H1 (cell line): ENCODE measurements around the gene GDF2. TPM values are rescaled to one million over a fixed set of nuclear protein-coding genes. Genes with fewer than 3 reads are reported as not detected.

Experiments
- EGR1 ChIP-seq: IDR thresholded peaks from 2 replicates; pipeline ENCODE4 v1.6.1; 2011; ENCODE audit warnings: low read depth, low read length, borderline replicate concordance
- polyA plus RNA-seq, 7 experiments: library from polyadenylated mRNA; depleted of rRNA in 3 of 7; stranded (reverse) in 5 of 7; unstranded in 2 of 7; fragments of >200 nt in 5 of 7; fragments of 200-250 nt in 2 of 7; gene quantifications; 1 replicate in 5 of 7; 2 replicates in 1 of 7; 4 replicates in 1 of 7; pipeline versions ENCODE4 v1.2.1 to v1.2.3, GENCODE V29; 2011 to 2013; ENCODE audit warnings: missing spikeins in 2 of 7, mixed read lengths in 2 of 7
- total RNA-seq: library from RNA; stranded (reverse); fragmentation: NEBNext Ultra II Directional; extraction: Animal tissue kit (Norgen Biotek cat#: 25700); gene quantifications from 2 replicates; pipeline ENCODE4 v1.2.1, GENCODE V29; 2021
- TF ChIP-seq, protein P1 (sequence below): fragments of 300-600 bp; sonication (generic); IDR thresholded peaks from 2 replicates; pipeline ENCODE4 v1.7.1; 2012; ENCODE audit warnings: low read length, moderate library complexity, mild to moderate bottlenecking, inconsistent platforms; ENCODE audit not compliant: insufficient replicate concordance
- TF ChIP-seq, protein P2 (sequence below): IDR thresholded peaks from 2 replicates; pipeline ENCODE4 v1.6.1; 2012; ENCODE audit warnings: low read length, inconsistent platforms

The GDF2 gene
- total and polyA plus RNA-seq, 2 of the 8 experiments (the other 6 are each of a cell fraction or from before 2014, with no cell fraction given): not detected

DNA sequence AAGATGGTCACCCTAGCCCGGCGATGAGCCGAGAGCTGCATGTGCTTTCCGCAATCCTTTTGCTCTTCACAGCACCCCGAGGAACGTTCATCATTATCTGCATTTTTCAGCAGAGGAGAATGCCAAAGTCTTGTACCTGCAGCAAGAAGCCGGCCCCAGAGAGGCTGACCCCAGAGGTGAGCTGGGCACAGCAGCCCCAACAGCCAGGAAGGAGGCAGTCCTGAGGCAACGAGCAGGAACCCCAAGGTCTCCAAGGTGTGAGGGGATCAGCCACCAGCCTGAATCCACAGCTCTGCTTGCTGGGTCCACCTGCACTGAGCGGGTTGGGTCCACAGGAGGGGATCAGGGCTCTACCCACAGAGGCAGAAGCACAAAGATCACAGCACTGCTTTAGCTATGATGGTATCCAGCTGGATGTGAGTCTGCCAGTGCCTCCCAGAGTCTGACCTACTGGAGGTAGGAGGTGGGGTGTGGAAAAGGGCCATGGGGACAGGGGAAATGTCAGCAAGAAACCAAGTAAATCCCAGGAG is 39.1 kb upstream of the GDF2 start (continued):
- TF ChIP-seq, protein P1, sequence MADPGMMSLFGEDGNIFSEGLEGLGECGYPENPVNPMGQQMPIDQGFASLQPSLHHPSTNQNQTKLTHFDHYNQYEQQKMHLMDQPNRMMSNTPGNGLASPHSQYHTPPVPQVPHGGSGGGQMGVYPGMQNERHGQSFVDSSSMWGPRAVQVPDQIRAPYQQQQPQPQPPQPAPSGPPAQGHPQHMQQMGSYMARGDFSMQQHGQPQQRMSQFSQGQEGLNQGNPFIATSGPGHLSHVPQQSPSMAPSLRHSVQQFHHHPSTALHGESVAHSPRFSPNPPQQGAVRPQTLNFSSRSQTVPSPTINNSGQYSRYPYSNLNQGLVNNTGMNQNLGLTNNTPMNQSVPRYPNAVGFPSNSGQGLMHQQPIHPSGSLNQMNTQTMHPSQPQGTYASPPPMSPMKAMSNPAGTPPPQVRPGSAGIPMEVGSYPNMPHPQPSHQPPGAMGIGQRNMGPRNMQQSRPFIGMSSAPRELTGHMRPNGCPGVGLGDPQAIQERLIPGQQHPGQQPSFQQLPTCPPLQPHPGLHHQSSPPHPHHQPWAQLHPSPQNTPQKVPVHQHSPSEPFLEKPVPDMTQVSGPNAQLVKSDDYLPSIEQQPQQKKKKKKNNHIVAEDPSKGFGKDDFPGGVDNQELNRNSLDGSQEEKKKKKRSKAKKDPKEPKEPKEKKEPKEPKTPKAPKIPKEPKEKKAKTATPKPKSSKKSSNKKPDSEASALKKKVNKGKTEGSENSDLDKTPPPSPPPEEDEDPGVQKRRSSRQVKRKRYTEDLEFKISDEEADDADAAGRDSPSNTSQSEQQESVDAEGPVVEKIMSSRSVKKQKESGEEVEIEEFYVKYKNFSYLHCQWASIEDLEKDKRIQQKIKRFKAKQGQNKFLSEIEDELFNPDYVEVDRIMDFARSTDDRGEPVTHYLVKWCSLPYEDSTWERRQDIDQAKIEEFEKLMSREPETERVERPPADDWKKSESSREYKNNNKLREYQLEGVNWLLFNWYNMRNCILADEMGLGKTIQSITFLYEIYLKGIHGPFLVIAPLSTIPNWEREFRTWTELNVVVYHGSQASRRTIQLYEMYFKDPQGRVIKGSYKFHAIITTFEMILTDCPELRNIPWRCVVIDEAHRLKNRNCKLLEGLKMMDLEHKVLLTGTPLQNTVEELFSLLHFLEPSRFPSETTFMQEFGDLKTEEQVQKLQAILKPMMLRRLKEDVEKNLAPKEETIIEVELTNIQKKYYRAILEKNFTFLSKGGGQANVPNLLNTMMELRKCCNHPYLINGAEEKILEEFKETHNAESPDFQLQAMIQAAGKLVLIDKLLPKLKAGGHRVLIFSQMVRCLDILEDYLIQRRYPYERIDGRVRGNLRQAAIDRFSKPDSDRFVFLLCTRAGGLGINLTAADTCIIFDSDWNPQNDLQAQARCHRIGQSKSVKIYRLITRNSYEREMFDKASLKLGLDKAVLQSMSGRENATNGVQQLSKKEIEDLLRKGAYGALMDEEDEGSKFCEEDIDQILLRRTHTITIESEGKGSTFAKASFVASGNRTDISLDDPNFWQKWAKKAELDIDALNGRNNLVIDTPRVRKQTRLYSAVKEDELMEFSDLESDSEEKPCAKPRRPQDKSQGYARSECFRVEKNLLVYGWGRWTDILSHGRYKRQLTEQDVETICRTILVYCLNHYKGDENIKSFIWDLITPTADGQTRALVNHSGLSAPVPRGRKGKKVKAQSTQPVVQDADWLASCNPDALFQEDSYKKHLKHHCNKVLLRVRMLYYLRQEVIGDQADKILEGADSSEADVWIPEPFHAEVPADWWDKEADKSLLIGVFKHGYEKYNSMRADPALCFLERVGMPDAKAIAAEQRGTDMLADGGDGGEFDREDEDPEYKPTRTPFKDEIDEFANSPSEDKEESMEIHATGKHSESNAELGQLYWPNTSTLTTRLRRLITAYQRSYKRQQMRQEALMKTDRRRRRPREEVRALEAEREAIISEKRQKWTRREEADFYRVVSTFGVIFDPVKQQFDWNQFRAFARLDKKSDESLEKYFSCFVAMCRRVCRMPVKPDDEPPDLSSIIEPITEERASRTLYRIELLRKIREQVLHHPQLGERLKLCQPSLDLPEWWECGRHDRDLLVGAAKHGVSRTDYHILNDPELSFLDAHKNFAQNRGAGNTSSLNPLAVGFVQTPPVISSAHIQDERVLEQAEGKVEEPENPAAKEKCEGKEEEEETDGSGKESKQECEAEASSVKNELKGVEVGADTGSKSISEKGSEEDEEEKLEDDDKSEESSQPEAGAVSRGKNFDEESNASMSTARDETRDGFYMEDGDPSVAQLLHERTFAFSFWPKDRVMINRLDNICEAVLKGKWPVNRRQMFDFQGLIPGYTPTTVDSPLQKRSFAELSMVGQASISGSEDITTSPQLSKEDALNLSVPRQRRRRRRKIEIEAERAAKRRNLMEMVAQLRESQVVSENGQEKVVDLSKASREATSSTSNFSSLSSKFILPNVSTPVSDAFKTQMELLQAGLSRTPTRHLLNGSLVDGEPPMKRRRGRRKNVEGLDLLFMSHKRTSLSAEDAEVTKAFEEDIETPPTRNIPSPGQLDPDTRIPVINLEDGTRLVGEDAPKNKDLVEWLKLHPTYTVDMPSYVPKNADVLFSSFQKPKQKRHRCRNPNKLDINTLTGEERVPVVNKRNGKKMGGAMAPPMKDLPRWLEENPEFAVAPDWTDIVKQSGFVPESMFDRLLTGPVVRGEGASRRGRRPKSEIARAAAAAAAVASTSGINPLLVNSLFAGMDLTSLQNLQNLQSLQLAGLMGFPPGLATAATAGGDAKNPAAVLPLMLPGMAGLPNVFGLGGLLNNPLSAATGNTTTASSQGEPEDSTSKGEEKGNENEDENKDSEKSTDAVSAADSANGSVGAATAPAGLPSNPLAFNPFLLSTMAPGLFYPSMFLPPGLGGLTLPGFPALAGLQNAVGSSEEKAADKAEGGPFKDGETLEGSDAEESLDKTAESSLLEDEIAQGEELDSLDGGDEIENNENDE: no peak
- TF ChIP-seq, protein P2, sequence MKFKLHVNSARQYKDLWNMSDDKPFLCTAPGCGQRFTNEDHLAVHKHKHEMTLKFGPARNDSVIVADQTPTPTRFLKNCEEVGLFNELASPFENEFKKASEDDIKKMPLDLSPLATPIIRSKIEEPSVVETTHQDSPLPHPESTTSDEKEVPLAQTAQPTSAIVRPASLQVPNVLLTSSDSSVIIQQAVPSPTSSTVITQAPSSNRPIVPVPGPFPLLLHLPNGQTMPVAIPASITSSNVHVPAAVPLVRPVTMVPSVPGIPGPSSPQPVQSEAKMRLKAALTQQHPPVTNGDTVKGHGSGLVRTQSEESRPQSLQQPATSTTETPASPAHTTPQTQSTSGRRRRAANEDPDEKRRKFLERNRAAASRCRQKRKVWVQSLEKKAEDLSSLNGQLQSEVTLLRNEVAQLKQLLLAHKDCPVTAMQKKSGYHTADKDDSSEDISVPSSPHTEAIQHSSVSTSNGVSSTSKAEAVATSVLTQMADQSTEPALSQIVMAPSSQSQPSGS: no peak
- TF ChIP-seq EGR1: no peak
